ENCODE results near the gene FAXDC2.

GRCh38 chr5:154802050-154802449 is 48.4 kb downstream of the FAXDC2 start:
- TF ChIP-seq, protein P1, sequence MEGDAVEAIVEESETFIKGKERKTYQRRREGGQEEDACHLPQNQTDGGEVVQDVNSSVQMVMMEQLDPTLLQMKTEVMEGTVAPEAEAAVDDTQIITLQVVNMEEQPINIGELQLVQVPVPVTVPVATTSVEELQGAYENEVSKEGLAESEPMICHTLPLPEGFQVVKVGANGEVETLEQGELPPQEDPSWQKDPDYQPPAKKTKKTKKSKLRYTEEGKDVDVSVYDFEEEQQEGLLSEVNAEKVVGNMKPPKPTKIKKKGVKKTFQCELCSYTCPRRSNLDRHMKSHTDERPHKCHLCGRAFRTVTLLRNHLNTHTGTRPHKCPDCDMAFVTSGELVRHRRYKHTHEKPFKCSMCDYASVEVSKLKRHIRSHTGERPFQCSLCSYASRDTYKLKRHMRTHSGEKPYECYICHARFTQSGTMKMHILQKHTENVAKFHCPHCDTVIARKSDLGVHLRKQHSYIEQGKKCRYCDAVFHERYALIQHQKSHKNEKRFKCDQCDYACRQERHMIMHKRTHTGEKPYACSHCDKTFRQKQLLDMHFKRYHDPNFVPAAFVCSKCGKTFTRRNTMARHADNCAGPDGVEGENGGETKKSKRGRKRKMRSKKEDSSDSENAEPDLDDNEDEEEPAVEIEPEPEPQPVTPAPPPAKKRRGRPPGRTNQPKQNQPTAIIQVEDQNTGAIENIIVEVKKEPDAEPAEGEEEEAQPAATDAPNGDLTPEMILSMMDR (IDR thresholded peaks at IDR 0.05), result no peak
- no peak for TF ChIP-seq POLR2AphosphoS5 (IDR thresholded peaks at IDR 0.05; ENCODE audit: low read depth, low read length)
